NCI-H2227 (cell line): ENCODE data around the gene OGFRL1.

Experiments used
- DNase-seq: peaks from one replicate; lab custom pipeline; 2025; ENCODE audit not compliant: unreplicated experiment; lab: John Stamatoyannopoulos, UW

The OGFRL1 gene

GRCh38 chr6:71333050-71333449 is 44.4 kb downstream of the OGFRL1 start:
- DNase-seq = no peak

DNA sequence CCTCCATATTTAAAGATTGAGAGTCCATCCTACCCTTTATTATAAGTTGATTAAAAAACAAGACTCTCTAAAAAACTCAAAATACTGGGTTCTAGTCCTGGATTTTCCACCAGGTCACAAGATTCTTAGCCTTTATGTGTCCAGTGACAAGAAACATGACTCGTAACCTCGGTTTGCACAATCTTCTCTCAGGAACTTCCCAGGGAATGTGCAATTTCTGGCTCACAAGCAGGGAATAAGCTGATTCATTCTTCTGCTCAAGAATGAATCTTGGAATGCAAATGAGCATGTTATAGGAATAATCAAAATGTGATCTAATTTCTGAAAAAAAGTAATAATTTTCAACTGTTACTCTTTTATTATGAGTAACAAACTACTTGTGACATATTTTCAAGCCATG is 45.1 kb downstream of the OGFRL1 start:
- DNase-seq = no peak

DNA sequence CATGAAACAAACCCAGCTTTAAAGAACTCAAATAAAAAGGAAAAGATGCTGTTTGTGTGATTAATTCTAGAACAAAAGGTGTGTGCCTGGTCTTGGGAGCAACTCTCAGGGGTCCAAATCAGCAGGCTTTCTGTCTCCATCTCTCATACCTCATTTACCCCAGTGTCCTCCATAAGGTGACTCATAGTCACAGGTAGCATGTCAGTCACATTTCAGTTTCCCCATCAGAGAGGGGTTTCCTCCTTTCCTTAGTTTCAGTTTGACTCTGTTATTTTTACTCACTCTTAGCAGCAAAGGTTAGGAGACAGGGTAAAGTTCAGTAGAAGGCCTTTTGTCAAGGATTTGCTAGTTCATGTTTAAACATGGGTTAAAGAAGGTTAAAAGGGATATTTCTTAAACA is 46.2 kb downstream of the OGFRL1 start:
- no peak for DNase-seq

DNA sequence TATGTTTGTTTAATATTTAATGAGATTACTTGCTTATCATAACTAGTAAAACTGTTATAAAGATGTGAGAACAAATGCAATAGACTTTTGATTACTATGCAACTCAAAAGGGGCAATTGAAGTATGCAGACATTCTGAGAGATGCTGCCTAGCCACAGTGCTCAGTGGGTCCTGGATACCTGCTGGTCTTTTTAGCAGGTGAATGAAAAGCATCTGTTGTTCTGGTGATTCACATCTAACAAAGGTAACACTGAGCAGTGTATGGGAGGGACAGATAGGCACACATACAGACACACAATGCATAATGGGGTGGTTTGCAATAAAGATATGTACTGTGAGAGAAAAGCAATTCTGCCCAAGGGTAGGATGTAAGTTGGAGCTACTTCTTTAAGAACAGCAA is 46.9 kb downstream of the OGFRL1 start:
- DNase-seq = no peak

DNA sequence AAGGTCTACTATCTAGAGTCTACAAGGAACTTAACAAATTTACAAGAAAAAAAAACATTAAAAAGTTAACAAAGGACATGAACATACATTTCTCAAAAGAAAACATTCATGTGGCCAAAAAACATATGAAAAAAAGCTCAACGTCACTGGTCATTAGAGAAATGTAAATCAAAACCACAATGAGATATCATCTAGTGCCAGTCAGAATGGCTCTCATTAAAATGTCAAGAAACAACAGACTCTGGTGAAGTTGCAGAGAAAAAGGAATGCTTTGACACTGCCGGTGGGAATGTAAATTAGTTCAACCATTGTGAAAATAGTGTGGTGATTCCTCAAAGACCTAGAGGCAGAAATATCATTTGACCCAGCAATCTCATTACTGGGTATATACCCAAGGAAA is 48.3 kb downstream of the OGFRL1 start:
- no peak for DNase-seq

- DNase-seq = no peak
Measured at GRCh38 chr6:71338540-71339316, 50.1 kb downstream of the OGFRL1 start.

GRCh38 chr6:71342772-71343171 is 54.2 kb downstream of the OGFRL1 start:
- no peak for DNase-seq

DNA sequence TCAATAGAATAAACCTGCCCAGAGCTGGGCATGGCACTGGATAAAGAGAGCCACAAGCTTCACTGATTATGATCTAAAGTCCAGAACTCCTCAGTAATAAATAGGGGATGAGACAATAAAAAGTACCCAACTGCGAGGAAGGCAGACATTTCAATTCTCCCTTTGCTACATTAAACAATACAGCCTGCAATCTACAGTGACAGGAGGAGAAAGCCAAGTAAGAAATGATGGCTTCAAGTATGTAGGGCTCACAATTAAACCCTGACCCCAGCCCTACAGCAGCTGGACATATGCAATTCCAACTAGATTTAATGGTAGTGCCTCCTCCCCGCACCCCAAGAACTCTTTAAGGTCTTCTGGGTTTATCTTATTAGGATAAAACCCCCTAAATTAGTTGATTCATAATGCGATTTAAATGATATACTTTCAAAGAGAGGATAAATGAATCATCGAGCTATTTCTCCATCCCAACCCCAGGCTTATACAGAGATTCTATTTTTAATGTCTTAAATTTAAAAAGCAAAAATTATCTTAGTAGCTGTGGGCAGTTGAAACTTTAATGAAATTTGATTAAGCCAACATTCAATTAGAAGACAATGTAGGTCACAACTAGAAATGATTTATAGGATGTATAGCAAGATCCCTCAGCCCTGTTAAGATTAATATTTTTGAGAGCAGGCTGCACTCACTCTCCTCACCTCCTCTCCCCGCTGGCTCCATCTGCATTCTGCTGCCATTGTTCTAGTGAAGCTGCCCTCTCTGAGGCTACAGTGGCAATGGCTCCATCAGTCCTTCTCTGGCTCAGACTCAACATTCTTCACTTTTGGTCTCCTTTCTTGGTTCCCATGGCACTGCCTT is 57.1 kb downstream of the OGFRL1 start:
- DNase-seq = peak; percentile 87

DNA sequence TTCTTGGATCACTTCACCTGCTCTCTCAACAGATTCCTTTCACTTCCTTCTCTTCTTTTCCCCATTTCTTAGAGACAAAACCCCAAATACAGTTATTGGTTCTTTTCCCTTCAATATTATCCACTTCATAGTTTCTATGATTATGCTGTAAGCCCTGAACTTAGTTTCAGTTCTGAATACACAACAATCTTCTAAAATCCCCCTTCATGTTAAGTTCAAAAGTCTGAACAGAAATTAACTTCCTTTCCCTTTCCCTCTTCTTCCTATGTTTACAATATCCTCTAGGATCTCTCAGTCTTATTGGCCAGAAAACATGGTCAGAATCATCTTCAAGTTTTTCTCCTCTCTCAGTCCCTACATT is 57.7 kb downstream of the OGFRL1 start:
- DNase-seq = no peak

DNA sequence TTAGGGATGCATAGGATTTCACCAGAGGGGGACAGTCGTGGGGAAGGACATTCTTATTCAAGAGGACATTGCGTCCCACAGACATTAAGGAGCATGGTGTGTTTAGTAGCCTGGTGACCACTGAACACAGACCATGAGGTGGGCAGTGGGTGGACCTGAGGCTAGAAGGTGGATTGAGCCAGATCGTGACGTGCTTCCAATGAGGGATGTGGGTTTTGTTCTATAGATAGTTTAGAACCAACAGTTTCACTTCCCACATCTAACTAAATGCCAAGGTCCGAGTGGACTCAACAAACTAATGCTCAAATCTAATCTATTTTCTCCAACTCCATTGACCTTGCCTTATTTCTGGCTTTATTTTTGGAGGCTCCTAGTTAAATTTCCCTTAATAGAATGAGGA is 58.5 kb downstream of the OGFRL1 start:
- no peak for DNase-seq

DNA sequence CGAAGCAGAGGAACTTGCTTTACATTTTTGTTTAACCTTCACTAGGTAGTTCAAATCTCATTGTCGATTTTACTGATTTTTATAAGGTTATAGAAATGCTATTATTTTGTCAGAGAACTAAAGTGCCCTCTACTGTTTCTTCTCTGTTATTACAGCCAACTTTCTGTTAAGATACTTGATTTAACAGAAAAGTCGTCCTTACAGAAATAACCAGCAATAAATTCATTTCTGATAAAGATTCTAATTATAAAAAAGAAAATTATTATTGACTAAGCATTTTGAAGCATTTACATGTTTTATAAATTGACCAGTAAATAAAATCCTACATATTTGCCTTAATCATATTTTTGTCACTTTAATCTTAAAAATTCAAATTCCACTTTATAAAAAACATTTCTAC is 60.8 kb downstream of the OGFRL1 start:
- peak; percentile 27 for DNase-seq

DNA sequence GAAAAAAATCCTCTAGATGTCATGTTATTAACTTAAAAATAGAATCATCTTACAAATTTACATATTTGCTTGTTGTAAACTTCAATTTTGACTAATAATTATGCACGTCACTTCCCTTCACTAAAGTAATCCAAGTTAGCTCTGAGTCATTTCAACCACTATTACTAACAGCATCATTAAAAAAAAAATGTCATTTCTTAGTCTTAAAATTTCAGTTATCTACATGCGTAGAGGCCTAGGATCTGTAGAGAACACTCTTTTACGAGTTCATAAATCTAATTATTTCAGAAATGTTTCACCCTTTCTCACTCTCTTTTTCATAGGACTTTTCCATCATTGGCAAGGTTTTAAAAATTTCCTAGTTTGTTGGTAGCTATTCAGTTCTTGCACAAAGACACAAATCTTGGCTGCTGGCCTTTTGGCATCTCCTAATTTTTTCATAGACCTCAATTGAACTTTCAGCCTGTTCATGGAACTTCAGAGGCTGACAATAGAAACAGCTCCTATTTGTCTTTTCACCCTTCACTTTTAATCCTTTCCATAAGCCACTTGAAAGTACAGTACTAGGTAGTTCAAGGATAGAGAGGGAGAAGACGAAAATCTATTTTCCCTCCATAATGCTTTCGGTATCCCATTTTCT is 61.5 kb downstream of the OGFRL1 start:
- DNase-seq = no peak

DNA sequence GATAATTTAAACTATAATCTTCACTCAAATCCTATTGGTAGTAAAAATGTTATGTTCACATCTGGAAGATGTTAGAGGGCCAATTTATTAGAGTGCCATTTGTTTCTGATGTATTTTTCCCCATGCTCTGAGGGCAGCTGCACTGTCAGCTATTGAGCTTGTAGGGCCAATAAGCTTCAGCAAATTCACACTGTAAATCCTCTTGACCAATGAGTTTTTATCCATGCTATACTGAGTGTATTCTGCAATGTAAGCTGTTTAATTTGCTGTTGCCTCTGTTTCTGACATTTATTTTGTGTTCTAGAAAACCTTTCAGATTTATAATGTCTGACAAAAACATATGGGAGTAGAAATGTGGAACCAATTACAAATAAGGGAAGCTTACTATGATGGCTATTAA is 62.6 kb downstream of the OGFRL1 start:
- no peak for DNase-seq
